GM10266 (cell line): ENCODE results near the gene VAV2.

Experiments used
- DNase-seq: peaks from one replicate; pipeline ENCODE4 v3.0.0; 2012; ENCODE audit errors: extremely low spot score
- TF ChIP-seq, protein P1 (sequence below): IDR thresholded peaks from 2 replicates; pipeline ENCODE4 v1.5.1; 2012; ENCODE audit warnings: mild to moderate bottlenecking, low read depth; ENCODE audit not compliant: control insufficient read depth, insufficient read depth; ENCODE audit errors: missing control alignments

VAV2 gene

DNA sequence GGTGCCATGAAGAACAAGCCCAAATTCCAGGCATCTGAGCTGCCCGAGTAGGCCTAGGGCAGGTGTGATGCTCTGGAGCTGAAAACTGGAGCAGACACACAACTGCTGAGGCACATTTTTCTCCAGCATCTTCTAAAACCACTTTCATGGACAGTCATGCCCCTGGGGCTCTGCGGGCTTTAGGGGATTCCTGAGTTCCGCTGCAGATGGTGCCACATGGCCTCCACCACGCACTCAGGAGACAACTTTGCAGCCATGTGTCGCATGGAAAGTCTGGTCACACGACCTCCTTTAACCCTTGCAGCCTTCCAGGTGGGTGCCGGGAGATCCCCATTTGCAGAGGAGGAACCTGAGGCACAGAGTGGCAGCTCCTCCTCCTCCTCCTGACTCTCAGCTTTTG lies 141.2 kb downstream of the VAV2 start:
- DNase-seq = no peak
- TF ChIP-seq, protein P1, sequence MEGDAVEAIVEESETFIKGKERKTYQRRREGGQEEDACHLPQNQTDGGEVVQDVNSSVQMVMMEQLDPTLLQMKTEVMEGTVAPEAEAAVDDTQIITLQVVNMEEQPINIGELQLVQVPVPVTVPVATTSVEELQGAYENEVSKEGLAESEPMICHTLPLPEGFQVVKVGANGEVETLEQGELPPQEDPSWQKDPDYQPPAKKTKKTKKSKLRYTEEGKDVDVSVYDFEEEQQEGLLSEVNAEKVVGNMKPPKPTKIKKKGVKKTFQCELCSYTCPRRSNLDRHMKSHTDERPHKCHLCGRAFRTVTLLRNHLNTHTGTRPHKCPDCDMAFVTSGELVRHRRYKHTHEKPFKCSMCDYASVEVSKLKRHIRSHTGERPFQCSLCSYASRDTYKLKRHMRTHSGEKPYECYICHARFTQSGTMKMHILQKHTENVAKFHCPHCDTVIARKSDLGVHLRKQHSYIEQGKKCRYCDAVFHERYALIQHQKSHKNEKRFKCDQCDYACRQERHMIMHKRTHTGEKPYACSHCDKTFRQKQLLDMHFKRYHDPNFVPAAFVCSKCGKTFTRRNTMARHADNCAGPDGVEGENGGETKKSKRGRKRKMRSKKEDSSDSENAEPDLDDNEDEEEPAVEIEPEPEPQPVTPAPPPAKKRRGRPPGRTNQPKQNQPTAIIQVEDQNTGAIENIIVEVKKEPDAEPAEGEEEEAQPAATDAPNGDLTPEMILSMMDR = no peak

DNA sequence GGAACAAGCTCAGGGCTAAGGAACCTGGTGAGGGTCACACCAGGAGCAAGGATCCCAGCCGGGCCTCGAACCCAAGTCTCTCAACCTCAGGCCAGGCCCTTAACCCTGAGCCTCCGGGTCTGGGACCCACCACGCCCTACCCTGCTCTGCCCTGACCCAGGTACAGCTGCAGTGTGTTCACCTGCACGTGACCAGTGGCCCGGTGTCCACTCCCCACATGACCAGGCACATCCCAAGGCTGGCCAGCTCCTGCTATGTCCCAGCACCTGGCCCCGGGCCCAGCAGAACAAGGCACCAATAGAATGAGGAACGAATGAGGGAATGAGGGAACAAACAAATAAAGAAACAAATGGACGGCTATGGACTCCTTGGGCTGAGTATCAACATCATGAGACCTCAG lies 142.0 kb downstream of the VAV2 start:
- no peak for DNase-seq
- TF ChIP-seq, protein P1 = no peak

DNA sequence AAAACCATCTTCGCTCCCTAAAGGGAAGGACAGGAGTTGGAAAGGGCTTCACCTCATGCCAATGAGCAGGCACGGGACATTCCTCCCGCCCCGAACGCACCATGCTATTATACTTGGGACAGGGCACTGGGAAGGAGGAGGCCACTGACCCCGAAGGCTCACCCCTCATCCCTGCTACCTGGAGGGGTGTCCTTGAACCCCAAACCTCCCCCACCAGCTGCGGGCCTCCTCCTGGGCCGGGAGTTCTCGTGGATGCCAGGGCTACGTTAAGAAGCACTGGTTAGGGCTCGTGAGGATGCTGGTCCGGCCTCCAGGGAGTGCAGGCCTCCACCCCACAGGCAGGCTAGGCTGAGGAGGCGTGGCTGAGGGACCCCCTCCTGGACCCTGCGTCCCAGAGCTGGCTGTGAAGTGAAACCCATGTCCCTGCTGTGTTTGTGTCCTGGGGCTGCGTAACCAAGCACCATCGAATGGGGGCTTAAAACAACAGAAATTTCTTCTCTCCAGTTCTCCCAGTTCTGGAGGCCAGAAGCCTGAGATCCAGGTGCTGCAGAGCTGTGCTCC lies 142.9 kb downstream of the VAV2 start:
- no peak for DNase-seq
- TF ChIP-seq, protein P1 = no peak

DNA sequence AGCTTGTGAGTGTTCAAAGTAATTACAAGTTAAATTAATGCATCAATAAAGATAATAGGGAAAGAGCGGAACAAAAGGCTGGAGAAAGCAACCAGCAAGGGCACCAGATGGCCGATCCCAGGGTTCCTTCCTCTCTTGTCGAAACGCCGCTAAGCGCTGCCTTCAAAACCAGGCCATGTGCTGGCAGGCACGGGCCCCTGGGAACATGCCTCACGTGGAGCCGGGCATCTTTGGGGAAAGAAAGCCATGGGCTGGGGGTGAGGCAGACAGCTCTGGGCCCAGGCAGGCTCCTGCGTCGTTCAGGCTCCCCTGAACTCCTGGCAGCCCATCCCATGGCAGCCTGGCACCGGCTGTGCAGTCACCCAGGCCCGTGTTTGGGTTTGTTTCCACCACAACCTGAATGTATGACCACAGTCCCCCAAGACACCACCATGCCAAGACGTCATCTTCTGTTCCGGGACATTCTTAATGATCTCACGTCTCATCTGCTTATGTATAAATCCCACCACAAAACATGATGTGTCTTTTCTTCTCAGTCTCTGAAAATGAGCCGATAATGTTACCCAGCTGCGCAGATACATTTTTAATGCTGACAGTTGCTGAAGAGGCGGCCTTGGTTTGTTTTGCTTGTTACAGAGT lies 143.5 kb downstream of the VAV2 start:
- TF ChIP-seq, protein P1 = no peak
- DNase-seq = no peak

DNA sequence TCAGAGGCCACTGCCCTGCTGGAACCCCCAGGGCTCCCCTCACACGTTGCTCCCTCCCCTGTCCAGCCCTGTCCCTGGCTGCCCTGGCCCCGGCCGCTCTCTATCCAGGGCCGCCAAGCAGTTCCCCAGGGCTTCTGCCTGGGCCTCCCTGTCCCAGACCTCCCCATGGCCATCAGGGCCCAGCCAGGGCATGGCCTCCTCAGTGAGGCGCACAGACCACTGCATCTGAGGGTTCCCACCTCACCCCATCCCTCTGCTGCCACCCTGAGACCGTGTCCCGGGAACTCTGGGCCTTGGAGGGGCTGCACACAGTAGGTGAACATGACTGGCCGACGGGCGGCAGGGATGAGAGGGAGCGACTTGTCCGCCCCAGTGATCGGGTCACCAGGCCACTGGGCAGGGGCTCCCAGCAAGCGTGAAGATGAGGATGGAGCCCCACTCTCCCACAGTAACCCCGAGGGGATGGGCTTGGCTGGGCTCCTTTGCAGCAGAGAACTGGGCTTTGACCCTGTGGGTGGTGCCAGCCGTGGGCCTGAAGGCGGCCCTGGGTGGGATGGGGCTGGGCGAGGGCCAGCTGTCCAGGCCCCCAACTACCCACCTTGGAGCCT lies 145.5 kb downstream of the VAV2 start:
- DNase-seq = no peak
- TF ChIP-seq, protein P1 = no peak

DNA sequence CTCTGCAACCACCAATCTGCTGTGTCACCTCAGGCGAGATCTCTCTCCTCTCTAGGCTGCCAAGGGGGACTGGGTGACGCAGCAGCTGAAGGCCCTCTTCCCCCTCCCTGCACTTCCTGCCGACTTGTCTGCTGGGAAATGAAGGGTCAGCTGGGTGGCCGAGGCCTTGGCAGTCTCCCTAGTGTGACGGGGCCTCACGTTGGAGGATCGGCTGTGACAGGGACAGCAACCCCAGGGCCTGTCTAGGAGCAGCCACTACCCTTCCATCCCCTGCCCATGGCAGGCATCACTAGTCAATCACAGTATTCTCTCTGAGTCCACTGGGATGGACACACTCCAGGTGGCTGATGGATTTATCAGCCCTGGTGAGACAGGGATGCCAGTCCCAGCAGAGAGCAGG lies 146.7 kb downstream of the VAV2 start:
- no peak for DNase-seq
- TF ChIP-seq, protein P1 = no peak

DNA sequence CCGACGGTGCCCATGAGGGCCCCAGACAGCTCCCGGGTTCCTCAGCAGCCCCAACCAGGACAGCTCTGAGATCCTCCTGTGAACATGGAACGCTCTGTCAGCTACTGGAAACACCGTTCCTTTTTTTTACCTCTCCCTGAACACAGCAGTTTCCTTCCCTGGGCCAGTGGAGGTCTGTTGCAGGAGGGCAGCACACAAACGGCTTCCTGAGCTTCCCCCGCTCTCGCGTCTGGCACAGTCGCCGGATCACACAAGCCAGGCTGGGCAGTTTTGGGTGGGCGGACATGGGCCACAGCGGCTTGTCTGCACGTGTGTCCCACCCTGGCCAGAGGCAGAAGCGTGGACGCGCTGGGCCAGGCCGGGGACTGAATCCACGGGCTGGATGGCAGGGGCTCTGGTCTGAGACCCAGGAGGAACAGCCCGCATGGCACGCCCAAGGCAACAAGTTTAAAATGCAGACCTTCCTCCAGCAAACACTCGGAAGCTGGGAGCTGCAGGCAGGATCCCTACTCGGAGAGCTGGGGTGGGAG lies 147.2 kb downstream of the VAV2 start:
- TF ChIP-seq, protein P1 = no peak
- DNase-seq = no peak
